Adrenal gland (tissue), 12 donors: ENCODE results near the gene S100A1. TPM values are rescaled to one million over a fixed set of nuclear protein-coding genes. Genes with fewer than 3 reads are reported as not detected.

Source experiments
- DNase-seq, 7 donors: peaks; one replicate each; pipeline ENCODE4 v3.0.0-alpha.2; 2019 to 2020
- H3K27ac ChIP-seq, 5 donors: fragments of 200-600 bp; sonication (generic) in 4 of 5; 1 replicate in 3 of 5; 2 replicates in 2 of 5; pipeline versions ENCODE4 v1.5.1 to v1.8.0; 2016 to 2020; ENCODE audit warnings: mild to moderate bottlenecking in 1 of 5
- H3K27me3 ChIP-seq: fragments of 200-600 bp; 2 replicates; pipeline ENCODE4 v1.8.0; 2021
- H3K36me3 ChIP-seq, 2 donors: fragments of 200-600 bp; replicated peaks in 1 of 2; 1 replicate in 1 of 2; 2 replicates in 1 of 2; pipeline versions ENCODE4 v1.5.1 to v1.8.0; 2018 to 2022
- H3K4me1 ChIP-seq, 2 donors: fragments of 200-600 bp; replicated peaks in 1 of 2; 1 replicate in 1 of 2; 2 replicates in 1 of 2; pipeline versions ENCODE4 v1.5.1 to v1.8.0; 2018 to 2021
- H3K4me3 ChIP-seq, 4 donors: fragments of 200-600 bp; sonication (generic) in 3 of 4; one replicate each; pipeline ENCODE4 v1.5.1; 2016 to 2018
- H3K9me3 ChIP-seq, 3 donors: fragments of 200-600 bp; sonication (generic) in 1 of 3; replicated peaks in 1 of 3; 1 replicate in 2 of 3; 2 replicates in 1 of 3; pipeline versions ENCODE4 v1.5.1 to v1.8.0; 2016 to 2021
- POLR2A ChIP-seq, 2 donors: fragments of 450-650 bp; IDR thresholded peaks; one replicate each; pipeline ENCODE4 v1.6.1; 2017; ENCODE audit warnings: antibody characterized with exemption in 2 of 2, mild to moderate bottlenecking in 2 of 2, moderate library complexity in 1 of 2
- WGBS, 4 donors: extraction: QIAGEN DNeasy Blood & Tissue Kit in 2 of 4; methylation state at CpG; one replicate each; pipeline versions ENCODE4 v1.1.5 to v1.1.7; 2013 to 2017; 5-methylcytosine and 5-hydroxymethylcytosine counted together
- intact Hi-C, 2 donors: fragments of 100-400 bp; cut with DNase I; formaldehyde crosslinking; loops; one replicate each; pipeline versions ENCODE4 v1.14.1 to v1.15.0; 2022 to 2023
- polyA plus RNA-seq, 3 donors: library from polyadenylated mRNA; stranded (reverse); fragments of 200-250 nt in 2 of 3; fragments of 350-450 nt in 1 of 3; fragmentation: Illumina TruSeq in 1 of 3; extraction: RNeasy Lipid Tissue Mini Kit (QIAGEN cat#74804) in 1 of 3; gene quantifications; one replicate each; pipeline ENCODE4 v1.2.3, GENCODE V29; 2013 to 2014
- total RNA-seq, 9 donors: library from RNA; depleted of rRNA in 4 of 9; stranded (reverse); fragments of >200 nt in 4 of 9; fragments of 120-200 nt in 1 of 9; fragmentation: NEBNext Ultra II Directional in 1 of 9; extraction: Animal tissue kit (Norgen Biotek cat#: 25700) in 1 of 9; gene quantifications; one replicate each; pipeline versions ENCODE4 v1.1.0 to v1.2.4, GENCODE V29; 2013 to 2023
- TF ChIP-seq, protein P1 (sequence below), 6 experiments: fragments of 450-650 bp in 4 of 6; fragments of 200-600 bp in 2 of 6; sonication (generic) in 1 of 6; IDR thresholded peaks; 1 replicate in 5 of 6; 2 replicates in 1 of 6; pipeline versions ENCODE4 v1.5.1 to v1.8.0; 2016 to 2021; ENCODE audit warnings: antibody characterized with exemption in 6 of 6, mild to moderate bottlenecking in 2 of 6, moderate library complexity in 1 of 6
- donor health status: healthy with polysubstance abuse.
- donor health status: Bipolar disorder and iron deficiency.
- donor health status: DM: yes; HTN: yes; CAD: no.
- donor health status: DM: no; HTN: no; CAD: no.
- donor health status: DM: no; HTN: no; CAD: no.
- donor health status: DM: yes; HTN: yes; CAD: no.

Gene S100A1
- total and polyA plus RNA-seq, 12 donors, result 0.55 to 12.3 (median 2.0) TPM; not detected in 4

DNA sequence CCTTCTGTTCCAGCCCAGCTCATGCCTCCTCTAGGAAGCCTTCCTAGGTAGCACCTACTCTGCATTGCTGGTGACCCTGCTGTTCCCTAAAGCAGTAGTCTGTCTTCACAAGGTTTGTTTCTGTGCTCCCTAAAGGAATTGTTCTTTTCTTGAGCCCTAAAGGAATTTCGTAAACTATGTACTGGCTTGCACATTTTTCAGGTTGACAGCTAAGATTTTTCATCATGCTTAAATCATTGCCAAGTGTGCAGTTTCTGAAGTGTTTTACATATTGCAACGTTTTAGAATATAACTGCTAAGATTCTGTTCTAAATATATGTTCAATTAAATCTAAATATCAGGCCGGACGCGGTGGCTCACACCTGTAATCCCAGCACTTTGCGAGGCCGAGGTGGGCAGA lies 28.4 kb upstream of the S100A1 start:
- H3K27ac ChIP-seq, result no peak overlapping the region
- intact Hi-C loops, result no loop called here
- H3K4me3 ChIP-seq, result no peak overlapping the region
- peaks cover 0 to 5% of the 10 kb centered on the region in 2 donors for H3K4me1 ChIP-seq
- no peaks in the 10 kb centered on the region for H3K27me3 ChIP-seq
- TF ChIP-seq POLR2A (IDR thresholded peaks at IDR 0.05), result no peak
- TF ChIP-seq, protein P1, sequence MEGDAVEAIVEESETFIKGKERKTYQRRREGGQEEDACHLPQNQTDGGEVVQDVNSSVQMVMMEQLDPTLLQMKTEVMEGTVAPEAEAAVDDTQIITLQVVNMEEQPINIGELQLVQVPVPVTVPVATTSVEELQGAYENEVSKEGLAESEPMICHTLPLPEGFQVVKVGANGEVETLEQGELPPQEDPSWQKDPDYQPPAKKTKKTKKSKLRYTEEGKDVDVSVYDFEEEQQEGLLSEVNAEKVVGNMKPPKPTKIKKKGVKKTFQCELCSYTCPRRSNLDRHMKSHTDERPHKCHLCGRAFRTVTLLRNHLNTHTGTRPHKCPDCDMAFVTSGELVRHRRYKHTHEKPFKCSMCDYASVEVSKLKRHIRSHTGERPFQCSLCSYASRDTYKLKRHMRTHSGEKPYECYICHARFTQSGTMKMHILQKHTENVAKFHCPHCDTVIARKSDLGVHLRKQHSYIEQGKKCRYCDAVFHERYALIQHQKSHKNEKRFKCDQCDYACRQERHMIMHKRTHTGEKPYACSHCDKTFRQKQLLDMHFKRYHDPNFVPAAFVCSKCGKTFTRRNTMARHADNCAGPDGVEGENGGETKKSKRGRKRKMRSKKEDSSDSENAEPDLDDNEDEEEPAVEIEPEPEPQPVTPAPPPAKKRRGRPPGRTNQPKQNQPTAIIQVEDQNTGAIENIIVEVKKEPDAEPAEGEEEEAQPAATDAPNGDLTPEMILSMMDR (IDR thresholded peaks at IDR 0.05), result no peak
- no peak for DNase-seq
- H3K9me3 ChIP-seq, result no peaks in the 10 kb centered on the region
- no peaks in the 10 kb centered on the region for H3K36me3 ChIP-seq
- WGBS, 4 donors, result 81 to 90% (median 86%) methylated on average over 7 of the region's 7 CpGs

DNA sequence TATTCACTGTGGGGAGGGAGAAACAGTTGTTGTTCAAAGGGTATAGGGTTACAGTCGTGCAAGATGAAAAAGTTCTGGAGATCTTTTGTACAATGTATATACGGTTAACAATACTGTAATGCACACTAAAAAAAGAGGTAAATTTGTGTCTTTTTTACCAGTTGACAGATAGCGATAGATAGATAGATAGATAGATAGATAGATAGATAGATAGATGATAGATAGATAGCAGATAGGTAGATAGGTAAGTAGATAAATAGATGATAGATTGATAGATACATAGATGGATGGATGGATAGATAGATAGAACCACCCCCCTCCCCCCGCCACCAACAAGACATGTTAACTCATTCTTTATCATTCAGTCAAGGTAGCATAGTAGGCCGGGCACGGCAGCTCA lies 25.5 kb upstream of the S100A1 start:
- no peak for DNase-seq
- H3K27me3 ChIP-seq, result no peaks in the 10 kb centered on the region
- H3K4me1 ChIP-seq, result no peaks in the 10 kb centered on the region
- intact Hi-C loops, result no loop called here
- no peak overlapping the region for H3K27ac ChIP-seq
- H3K9me3 ChIP-seq, result no peaks in the 10 kb centered on the region
- TF ChIP-seq, protein P1 (IDR thresholded peaks at IDR 0.05), result no peak
- no peak for TF ChIP-seq POLR2A (IDR thresholded peaks at IDR 0.05)
- WGBS, 4 donors, result 87 to 94% (median 91%) methylated on average over 6 of the region's 6 CpGs
- H3K36me3 ChIP-seq, result peaks cover 0 to 12% of the 10 kb centered on the region in 2 donors
- no peak overlapping the region for H3K4me3 ChIP-seq

DNA sequence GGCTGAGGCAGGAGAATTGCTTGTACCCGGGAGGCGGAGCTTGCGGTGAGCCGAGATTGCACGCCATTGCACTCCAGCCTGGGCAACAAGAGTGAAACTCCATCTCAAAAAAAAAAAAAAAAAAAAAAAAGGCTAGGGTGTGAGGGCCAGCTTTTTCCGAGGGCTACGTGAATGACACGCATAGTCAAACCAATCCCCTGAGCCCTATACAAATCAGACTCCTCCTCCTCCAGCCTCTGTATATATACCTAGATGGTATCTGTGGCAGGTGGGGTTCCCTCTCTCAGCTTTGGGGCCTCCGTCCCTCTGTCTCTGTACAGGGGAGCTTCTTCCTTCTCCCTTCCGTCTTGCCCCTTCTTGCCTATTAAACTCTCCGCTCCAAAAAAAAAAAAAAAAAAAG lies 22.0 kb upstream of the S100A1 start:
- 90 to 93% (median 92%) methylated on average over 11 of the region's 11 CpGs for WGBS, 4 donors

DNA sequence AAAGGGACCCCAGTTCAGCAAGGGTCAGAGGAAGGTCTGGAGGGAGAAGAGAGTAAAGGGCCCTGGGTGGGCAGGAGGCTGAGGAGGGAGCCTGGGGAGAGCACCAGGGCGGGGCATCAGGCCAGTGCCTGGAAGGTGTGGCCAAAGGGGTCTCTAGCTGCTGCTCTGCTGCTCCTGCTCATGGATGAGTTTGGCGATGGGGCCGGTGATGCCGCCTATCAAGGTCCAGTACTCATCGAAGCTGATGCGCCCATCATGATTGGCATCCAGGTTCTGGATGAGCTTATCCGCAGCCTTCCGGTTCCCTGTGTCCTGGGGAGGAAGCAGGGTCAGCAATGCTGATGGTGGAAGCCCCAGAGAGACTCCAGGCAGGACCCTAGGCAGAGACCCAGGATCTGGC lies 20.9 kb upstream of the S100A1 start:
- peaks cover 0 to 27% of the 10 kb centered on the region in 2 donors for H3K4me1 ChIP-seq
- H3K4me3 ChIP-seq, result no peak overlapping the region
- H3K9me3 ChIP-seq, result no peaks in the 10 kb centered on the region
- H3K36me3 ChIP-seq, result peaks cover 0 to 12% of the 10 kb centered on the region in 2 donors
- no peaks in the 10 kb centered on the region for H3K27me3 ChIP-seq
- intact Hi-C loops, result no loop called here
- H3K27ac ChIP-seq, result no peak overlapping the region
- TF ChIP-seq, protein P1 (IDR thresholded peaks at IDR 0.05), result no peak
- no peak for TF ChIP-seq POLR2A (IDR thresholded peaks at IDR 0.05)
- DNase-seq, result no peak
- 70 to 94% (median 90%) methylated on average over 6 to 8 of the region's 8 CpGs for WGBS, 4 donors

More for the DNA sequence above, 22.0 kb upstream of the S100A1 start:
- H3K27me3 ChIP-seq, result no peaks in the 10 kb centered on the region
- TF ChIP-seq, protein P1 (IDR thresholded peaks at IDR 0.05), result no peak
- no peak for TF ChIP-seq POLR2A (IDR thresholded peaks at IDR 0.05)
- intact Hi-C loops, result no loop called here
- H3K27ac ChIP-seq, result no peak overlapping the region
- no peaks in the 10 kb centered on the region for H3K9me3 ChIP-seq
- H3K36me3 ChIP-seq, result peaks cover 0 to 12% of the 10 kb centered on the region in 2 donors
- H3K4me3 ChIP-seq, result no peak overlapping the region
- no peak for DNase-seq
- peaks cover 0 to 23% of the 10 kb centered on the region in 2 donors for H3K4me1 ChIP-seq
